ENCODE measurements around the gene PRICKLE3. TPM values are rescaled to one million over a fixed set of nuclear protein-coding genes. Genes with fewer than 3 reads are reported as not detected.
"Not testable (repeated sequence)": the region's sequence is repeated elsewhere in the genome, so short reads cannot be mapped to it uniquely, and the experiment has no call there.

PRICKLE3 gene
- total RNA-seq, 4 donors from 2014 or later = 18.8 to 58.9 (median 33.4) TPM

DNA sequence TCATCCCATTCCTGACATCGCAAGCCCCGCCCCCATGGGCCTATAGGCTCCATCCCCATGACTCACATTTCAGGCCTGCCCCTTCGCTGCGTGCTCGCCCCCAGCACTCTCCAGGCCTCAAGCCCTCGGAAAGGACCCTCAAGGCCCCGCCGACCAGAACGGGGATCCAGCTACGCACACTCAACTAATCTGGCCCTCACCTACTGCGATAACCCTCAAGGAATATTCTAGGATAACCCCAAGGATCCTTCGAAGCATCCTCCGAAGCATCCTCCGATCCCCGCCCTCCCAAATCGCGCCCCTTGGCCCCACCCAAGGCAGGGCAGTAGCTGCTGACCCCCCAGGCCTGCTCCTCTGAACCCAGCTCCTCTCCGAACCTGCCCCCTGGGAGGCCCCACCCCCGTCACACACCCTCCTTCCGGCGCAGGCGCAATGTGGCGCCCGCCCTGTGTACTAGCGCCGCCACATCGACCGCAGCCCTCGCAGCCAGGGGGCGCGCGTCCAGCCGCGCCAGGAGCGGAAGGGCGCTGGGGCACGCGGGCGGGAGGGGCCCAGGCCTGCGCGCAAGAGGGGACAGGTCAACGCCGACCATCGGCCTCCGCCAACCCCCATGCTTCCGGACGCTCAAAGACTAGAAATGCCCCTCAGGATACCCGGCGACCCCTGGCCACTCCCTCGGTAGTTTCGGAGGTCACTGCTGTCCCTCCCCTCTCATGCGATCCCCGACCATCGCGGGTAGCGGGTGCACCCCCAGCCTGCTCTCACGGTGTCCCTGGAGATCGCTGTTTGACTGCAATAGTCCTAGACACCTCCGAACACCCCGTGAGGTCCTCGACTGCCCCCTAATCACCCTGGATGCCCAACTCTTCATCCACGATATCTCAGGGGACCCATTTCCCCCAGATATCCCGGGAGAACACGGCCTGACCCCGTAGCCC, 30.0 kb downstream of the PRICKLE3 start:
- intact Hi-C loops (cut with DNase I; ENCODE audit: low total_unique reads) = no loop called here
- peak; percentile 83 to 97 for DNase-seq (ENCODE audit: low spot score in 2 of 2)
- no peak overlapping the region for H3K4me3 ChIP-seq (ENCODE audit: low read depth, poor library complexity, severe bottlenecking)
- TF ChIP-seq, protein P1, sequence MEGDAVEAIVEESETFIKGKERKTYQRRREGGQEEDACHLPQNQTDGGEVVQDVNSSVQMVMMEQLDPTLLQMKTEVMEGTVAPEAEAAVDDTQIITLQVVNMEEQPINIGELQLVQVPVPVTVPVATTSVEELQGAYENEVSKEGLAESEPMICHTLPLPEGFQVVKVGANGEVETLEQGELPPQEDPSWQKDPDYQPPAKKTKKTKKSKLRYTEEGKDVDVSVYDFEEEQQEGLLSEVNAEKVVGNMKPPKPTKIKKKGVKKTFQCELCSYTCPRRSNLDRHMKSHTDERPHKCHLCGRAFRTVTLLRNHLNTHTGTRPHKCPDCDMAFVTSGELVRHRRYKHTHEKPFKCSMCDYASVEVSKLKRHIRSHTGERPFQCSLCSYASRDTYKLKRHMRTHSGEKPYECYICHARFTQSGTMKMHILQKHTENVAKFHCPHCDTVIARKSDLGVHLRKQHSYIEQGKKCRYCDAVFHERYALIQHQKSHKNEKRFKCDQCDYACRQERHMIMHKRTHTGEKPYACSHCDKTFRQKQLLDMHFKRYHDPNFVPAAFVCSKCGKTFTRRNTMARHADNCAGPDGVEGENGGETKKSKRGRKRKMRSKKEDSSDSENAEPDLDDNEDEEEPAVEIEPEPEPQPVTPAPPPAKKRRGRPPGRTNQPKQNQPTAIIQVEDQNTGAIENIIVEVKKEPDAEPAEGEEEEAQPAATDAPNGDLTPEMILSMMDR (IDR thresholded peaks at IDR 0.05) = no peak
- no peak for TF ChIP-seq POLR2A (IDR thresholded peaks at IDR 0.05)
- WGBS, 2 donors = 2 to 62% methylated on average over 22 to 63 of the region's 65 CpGs

DNA sequence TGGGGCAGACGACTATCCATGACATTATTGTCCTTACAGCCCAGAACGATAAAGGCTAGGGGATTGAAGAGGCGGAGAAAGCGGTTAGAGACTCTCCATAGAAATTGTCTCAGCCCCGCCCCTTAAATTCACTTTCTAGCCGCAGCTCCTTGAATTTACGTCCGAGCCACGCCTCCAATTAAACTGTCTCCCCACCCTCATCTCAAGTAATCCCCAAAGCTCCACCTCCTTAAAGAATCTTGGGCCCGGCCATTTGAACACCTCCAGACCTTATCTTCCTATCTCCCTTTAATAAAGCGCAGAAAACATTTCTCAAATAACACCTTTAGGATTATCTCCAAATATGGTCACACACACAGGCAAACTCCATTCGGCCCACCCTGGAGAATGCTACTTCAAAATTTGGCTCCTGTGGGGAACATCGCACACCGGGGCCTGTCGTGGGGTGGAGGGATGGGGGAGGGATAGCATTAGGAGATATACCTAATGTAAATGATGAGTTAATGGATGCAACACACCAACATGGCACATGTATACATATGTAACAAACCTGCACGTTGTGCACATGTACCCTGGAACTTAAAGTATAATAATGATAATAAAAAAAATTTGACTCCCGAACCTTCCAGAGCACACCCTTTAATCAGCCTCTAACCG, 30.8 kb downstream of the PRICKLE3 start:
- peak in 1 of 2 donors; percentile 50 for DNase-seq (ENCODE audit: low spot score in 2 of 2)
- intact Hi-C loops (cut with DNase I; ENCODE audit: low total_unique reads) = no loop called here
- no peak for TF ChIP-seq POLR2A (IDR thresholded peaks at IDR 0.05)
- TF ChIP-seq, protein P1 (IDR thresholded peaks at IDR 0.05) = no peak
- 2 to 43% methylated on average over 18 of the region's 18 CpGs for WGBS, 2 donors
- no peak overlapping the region for H3K4me3 ChIP-seq (ENCODE audit: low read depth, poor library complexity, severe bottlenecking)

GRCh38 chrX:49153467-49153866, 32.7 kb downstream of the PRICKLE3 start:
- H3K4me3 ChIP-seq (ENCODE audit: low read depth, poor library complexity, severe bottlenecking) = no peak overlapping the region
- intact Hi-C loops (cut with DNase I; ENCODE audit: low total_unique reads) = no loop called here
- TF ChIP-seq, protein P1 (IDR thresholded peaks at IDR 0.05) = no peak
- no peak for TF ChIP-seq POLR2A (IDR thresholded peaks at IDR 0.05)
- DNase-seq (ENCODE audit: low spot score in 2 of 2) = no peak
- 85 to 88% methylated on average over 1 of the region's 1 CpG for WGBS, 2 donors

GRCh38 chrX:49149291-49149690, 36.9 kb downstream of the PRICKLE3 start:
- H3K4me3 ChIP-seq (ENCODE audit: low read depth, poor library complexity, severe bottlenecking); DNase-seq (ENCODE audit: low spot score in 2 of 2); intact Hi-C loops (cut with DNase I; ENCODE audit: low total_unique reads): not testable (repeated sequence)
- WGBS, 2 donors = 90 to 98% methylated on average over 12 to 14 of the region's 14 CpGs

DNA sequence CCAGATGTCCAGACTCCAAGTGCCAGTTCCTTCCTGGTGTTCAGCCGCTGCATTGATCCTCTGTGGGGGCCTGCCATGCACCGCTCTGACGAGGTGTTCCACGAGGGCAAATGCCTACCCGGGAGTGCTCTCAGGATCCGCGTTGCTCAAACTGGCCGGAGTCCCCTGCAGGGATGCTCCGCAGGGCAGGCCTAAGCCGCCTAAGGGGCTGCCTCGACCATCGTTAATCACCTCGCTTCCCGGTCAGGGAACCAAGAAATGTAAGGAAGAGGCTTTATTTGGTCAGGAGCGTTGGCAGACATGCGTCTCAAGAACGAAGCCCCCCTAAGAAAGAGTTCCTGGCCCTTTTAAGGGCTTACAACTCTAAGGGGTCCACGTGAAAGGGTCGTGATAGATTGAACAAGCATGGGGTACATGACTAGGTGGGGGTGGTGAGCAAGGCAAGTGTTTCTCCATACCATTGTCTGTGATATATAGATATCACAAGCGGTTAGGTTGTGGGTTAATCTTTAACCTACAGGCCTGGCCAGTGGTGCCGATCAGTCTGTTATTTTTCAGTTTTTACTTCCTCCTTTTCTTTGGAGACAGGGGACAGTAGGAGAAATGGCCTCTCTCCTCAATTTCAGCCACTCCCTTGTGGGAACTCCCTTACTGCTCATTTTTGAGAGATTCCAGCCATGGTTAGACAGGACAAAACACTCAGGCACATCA, 37.6 kb downstream of the PRICKLE3 start:
- H3K4me3 ChIP-seq (ENCODE audit: low read depth, poor library complexity, severe bottlenecking); intact Hi-C loops (cut with DNase I; ENCODE audit: low total_unique reads); DNase-seq (ENCODE audit: low spot score in 2 of 2): not testable (repeated sequence)
- 86 to 90% methylated on average over 19 to 20 of the region's 21 CpGs for WGBS, 2 donors

DNA sequence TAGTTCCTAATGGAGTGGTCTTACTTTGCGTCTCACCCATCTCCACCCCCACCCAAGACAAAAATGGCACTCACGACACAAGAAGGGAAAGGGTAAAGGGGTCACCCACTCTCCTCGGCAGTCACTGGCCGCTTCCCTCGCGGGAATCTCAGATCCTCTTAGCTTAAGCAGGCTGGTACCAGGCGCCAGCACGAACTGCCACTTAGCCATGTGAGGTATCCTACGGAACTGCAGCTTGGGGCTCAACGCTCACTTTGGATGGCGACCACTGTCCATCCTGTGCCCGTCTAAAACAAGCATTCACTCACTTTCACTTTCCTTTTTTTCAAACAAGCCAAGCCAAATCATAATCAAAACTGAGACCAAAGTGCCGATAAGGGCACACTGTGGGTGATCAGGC, 38.2 kb downstream of the PRICKLE3 start:
- intact Hi-C loops (cut with DNase I; ENCODE audit: low total_unique reads) = no loop called here
- 90 to 97% methylated on average over 13 of the region's 13 CpGs for WGBS, 2 donors
- no peak for DNase-seq (ENCODE audit: low spot score in 2 of 2)
- no peak overlapping the region for H3K4me3 ChIP-seq (ENCODE audit: low read depth, poor library complexity, severe bottlenecking)
- no peak for TF ChIP-seq POLR2A (IDR thresholded peaks at IDR 0.05)
- TF ChIP-seq, protein P1 (IDR thresholded peaks at IDR 0.05) = no peak
